ENCODE measurements around the gene CREB1.

CREB1 gene

GRCh38 chr2:207529330-207530159 lies at the start of gene CREB1:
Gene CREB1 (plus strand): TSS chr2:207529962. CDS start chr2:207555636, 25,674 bp downstream.
- no peaks in the 10 kb centered on the region for H3K9me3 ChIP-seq (ENCODE audit: control insufficient read depth in 2 of 2, low read length in 2 of 2)
- H3K4me3 ChIP-seq (ENCODE audit: low read length in 2 of 2) = peak within 1 kb of the TSS; percentile 95
- H3K27ac ChIP-seq (ENCODE audit: low read length) = peak within 1 kb of the TSS; percentile 96
- H3K27me3 ChIP-seq (ENCODE audit: control insufficient read depth in 1 of 2, insufficient read depth in 2 of 2, low read length in 2 of 2) = no peaks in the 10 kb centered on the region
- no peaks in the 10 kb centered on the region for H3K36me3 ChIP-seq (ENCODE audit: control insufficient read depth in 2 of 2, insufficient read depth in 2 of 2, low read length in 2 of 2)
- peak within 1 kb of the TSS; percentile 95 to 97 for H3K9ac ChIP-seq (ENCODE audit: low read length in 2 of 2)
- H3K4me1 ChIP-seq (ENCODE audit: control insufficient read depth, insufficient read depth, low read length) = peaks cover 2% of the 10 kb centered on the region

DNA sequence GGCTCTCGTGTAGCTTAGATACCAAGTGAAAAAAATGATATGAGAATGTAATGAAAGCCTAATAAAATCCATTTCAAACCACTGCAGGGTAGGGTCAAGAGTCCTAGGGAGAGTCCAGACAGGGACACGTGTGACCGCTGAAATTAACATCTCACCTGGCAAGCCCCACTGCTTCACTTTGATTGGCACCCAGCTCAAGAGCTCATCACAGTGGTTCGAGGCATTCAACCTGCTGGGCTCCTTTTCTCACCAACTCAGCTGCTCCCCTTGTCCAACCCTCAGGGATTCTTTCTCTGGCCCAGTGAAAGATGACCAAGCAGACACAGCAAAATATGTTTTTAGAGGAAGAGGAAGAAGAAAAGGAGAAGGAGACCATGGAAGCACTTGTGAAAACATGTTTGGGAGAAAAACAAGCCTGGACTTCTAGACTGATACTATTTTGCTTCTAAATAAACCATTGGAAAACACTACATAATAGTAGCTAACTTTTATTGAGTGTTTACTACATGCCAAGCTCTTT lies 49.2 kb upstream of the CREB1 start:
- Histone ChIP-seq H3K9ac (ENCODE audit: low read length in 2 of 2) (no peak overlapping the region), H3K4me3 (ENCODE audit: low read length in 2 of 2) (no peak overlapping the region), H3K27ac (ENCODE audit: low read length) (peak overlapping the region; percentile 8), H3K4me1 (ENCODE audit: control insufficient read depth, insufficient read depth, low read length) (peaks cover 20% of the 10 kb centered on the region), H3K36me3 (ENCODE audit: control insufficient read depth in 2 of 2, insufficient read depth in 2 of 2, low read length in 2 of 2) (no peaks in the 10 kb centered on the region), H3K27me3 (ENCODE audit: control insufficient read depth in 1 of 2, insufficient read depth in 2 of 2, low read length in 2 of 2) (no peaks in the 10 kb centered on the region), H3K9me3 (ENCODE audit: control insufficient read depth in 2 of 2, low read length in 2 of 2) (no peaks in the 10 kb centered on the region)

DNA sequence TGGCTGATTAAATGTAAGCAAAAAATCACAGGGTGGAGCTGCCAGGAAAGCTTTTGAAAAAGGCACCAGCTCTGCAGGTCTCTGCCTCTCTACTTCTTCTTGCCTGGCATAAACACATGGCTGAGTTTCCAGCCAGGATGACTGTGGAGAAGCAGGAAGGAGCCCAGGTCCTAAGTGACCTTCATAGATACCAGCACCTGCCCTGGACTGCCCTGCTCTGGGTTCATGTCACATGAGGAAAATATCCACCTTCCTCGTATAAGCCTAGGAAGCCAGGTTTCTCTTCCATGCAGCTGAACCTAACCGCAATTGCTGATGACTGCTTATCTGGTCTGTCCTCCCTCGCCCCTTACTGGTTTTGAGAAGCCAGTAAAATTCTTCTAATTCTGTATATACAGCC lies 47.8 kb upstream of the CREB1 start:
- Histone ChIP-seq H3K9me3 (ENCODE audit: control insufficient read depth in 2 of 2, low read length in 2 of 2) (no peaks in the 10 kb centered on the region), H3K4me1 (ENCODE audit: control insufficient read depth, insufficient read depth, low read length) (peaks cover 20% of the 10 kb centered on the region), H3K27ac (ENCODE audit: low read length) (peak overlapping the region; percentile 71), H3K4me3 (ENCODE audit: low read length in 2 of 2) (peak overlapping the region in 1 of 2 donors; percentile 47), H3K27me3 (ENCODE audit: control insufficient read depth in 1 of 2, insufficient read depth in 2 of 2, low read length in 2 of 2) (no peaks in the 10 kb centered on the region), H3K36me3 (ENCODE audit: control insufficient read depth in 2 of 2, insufficient read depth in 2 of 2, low read length in 2 of 2) (no peaks in the 10 kb centered on the region), H3K9ac (ENCODE audit: low read length in 2 of 2) (peak overlapping the region in 1 of 2 donors; percentile 30)

- no peaks in the 10 kb centered on the region for H3K9me3 ChIP-seq (ENCODE audit: control insufficient read depth in 2 of 2, low read length in 2 of 2)
- H3K36me3 ChIP-seq (ENCODE audit: control insufficient read depth in 2 of 2, insufficient read depth in 2 of 2, low read length in 2 of 2) = no peaks in the 10 kb centered on the region
- no peak overlapping the region for H3K4me3 ChIP-seq (ENCODE audit: low read length in 2 of 2)
- H3K4me1 ChIP-seq (ENCODE audit: control insufficient read depth, insufficient read depth, low read length) = peaks cover 20% of the 10 kb centered on the region
- no peaks in the 10 kb centered on the region for H3K27me3 ChIP-seq (ENCODE audit: control insufficient read depth in 1 of 2, insufficient read depth in 2 of 2, low read length in 2 of 2)
- no peak overlapping the region for H3K27ac ChIP-seq (ENCODE audit: low read length)
- no peak overlapping the region for H3K9ac ChIP-seq (ENCODE audit: low read length in 2 of 2)
These were observed 47.1 kb upstream of the CREB1 start for GRCh38 chr2:207482630-207483029.

- H3K4me1 ChIP-seq (ENCODE audit: control insufficient read depth, insufficient read depth, low read length) = peaks cover 20% of the 10 kb centered on the region
- no peaks in the 10 kb centered on the region for H3K36me3 ChIP-seq (ENCODE audit: control insufficient read depth in 2 of 2, insufficient read depth in 2 of 2, low read length in 2 of 2)
- H3K9ac ChIP-seq (ENCODE audit: low read length in 2 of 2) = peak overlapping the region in 1 of 2 donors; percentile 6
- no peaks in the 10 kb centered on the region for H3K9me3 ChIP-seq (ENCODE audit: control insufficient read depth in 2 of 2, low read length in 2 of 2)
- no peak overlapping the region for H3K27ac ChIP-seq (ENCODE audit: low read length)
- peak overlapping the region in 1 of 2 donors; percentile 20 for H3K4me3 ChIP-seq (ENCODE audit: low read length in 2 of 2)
- no peaks in the 10 kb centered on the region for H3K27me3 ChIP-seq (ENCODE audit: control insufficient read depth in 1 of 2, insufficient read depth in 2 of 2, low read length in 2 of 2)
These were observed 46.7 kb upstream of the CREB1 start for GRCh38 chr2:207483066-207483465.

DNA sequence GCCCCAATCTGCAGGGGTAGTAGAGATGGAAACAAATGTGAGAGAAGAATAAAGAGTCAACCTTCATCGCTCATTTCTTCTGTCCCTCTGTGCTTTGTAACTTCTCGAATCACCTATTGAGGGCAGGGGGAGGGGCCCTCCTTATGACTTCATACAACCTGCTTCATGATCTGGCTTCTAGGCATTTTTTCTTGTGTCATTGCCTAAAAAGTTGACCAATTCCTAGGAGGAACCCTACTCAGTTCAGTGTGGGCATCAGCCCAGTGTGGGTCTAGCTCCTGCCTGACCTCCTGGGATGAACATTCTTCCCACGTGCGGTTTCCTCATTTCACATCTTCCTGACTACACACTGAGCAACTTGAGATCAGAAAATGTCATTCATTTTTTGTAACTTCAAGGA lies 46.3 kb upstream of the CREB1 start:
- no peaks in the 10 kb centered on the region for H3K27me3 ChIP-seq (ENCODE audit: control insufficient read depth in 1 of 2, insufficient read depth in 2 of 2, low read length in 2 of 2)
- no peak overlapping the region for H3K27ac ChIP-seq (ENCODE audit: low read length)
- peak overlapping the region in 1 of 2 donors; percentile 6 for H3K9ac ChIP-seq (ENCODE audit: low read length in 2 of 2)
- peak overlapping the region in 1 of 2 donors; percentile 20 for H3K4me3 ChIP-seq (ENCODE audit: low read length in 2 of 2)
- H3K9me3 ChIP-seq (ENCODE audit: control insufficient read depth in 2 of 2, low read length in 2 of 2) = no peaks in the 10 kb centered on the region
- H3K4me1 ChIP-seq (ENCODE audit: control insufficient read depth, insufficient read depth, low read length) = peaks cover 20% of the 10 kb centered on the region
- H3K36me3 ChIP-seq (ENCODE audit: control insufficient read depth in 2 of 2, insufficient read depth in 2 of 2, low read length in 2 of 2) = no peaks in the 10 kb centered on the region

DNA sequence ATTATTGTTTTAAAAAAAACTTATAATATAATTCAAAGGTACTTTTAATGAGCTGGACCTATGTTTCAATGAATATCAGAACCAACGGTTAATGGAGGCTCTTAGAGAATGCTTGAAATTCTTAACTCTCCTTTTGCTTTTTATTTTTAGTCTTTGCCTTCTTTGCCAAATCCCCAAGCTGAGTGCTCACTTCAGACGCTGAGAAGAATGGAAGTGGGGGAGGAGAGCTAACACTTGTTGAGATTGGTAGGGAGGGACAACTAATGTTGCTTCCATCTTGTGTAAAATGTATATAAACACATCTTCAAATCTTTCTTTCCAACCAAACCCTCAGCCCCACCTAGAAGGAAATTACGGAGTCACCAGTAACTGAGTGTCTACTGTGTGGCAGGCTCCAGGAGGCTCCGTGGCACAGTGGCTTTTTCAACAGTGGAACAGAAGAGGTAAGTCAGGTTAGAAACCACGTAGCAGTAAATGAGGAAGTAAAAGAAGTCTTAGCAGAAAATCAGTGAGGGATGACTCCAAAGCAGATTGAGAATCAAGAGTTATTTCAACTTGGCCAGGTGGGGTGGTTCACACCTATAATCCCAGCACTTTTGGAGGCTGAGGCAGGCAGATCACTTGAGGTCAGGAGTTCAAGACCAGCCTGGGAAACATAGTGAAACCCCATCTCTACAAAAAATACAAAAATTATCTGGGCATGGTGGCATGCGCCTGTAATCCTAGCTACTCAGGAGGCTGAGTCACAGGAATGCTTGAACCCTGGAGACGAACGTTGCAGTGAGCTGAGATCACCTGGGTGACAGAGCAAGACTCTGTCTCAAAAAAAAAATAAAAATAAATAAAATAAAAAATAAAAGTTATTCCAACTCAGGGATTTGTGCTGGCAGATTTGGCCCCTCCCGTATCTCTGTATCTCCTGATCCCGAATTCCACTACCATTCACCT lies 45.0 kb upstream of the CREB1 start:
- H3K9me3 ChIP-seq (ENCODE audit: control insufficient read depth in 2 of 2, low read length in 2 of 2) = no peaks in the 10 kb centered on the region
- no peak overlapping the region for H3K27ac ChIP-seq (ENCODE audit: low read length)
- peaks cover 18% of the 10 kb centered on the region for H3K4me1 ChIP-seq (ENCODE audit: control insufficient read depth, insufficient read depth, low read length)
- no peaks in the 10 kb centered on the region for H3K27me3 ChIP-seq (ENCODE audit: control insufficient read depth in 1 of 2, insufficient read depth in 2 of 2, low read length in 2 of 2)
- H3K9ac ChIP-seq (ENCODE audit: low read length in 2 of 2) = no peak overlapping the region
- no peaks in the 10 kb centered on the region for H3K36me3 ChIP-seq (ENCODE audit: control insufficient read depth in 2 of 2, insufficient read depth in 2 of 2, low read length in 2 of 2)
- peak overlapping the region in 1 of 2 donors; percentile 1 for H3K4me3 ChIP-seq (ENCODE audit: low read length in 2 of 2)

GRCh38 chr2:207487650-207488311 lies 42.0 kb upstream of the CREB1 start:
- peaks cover 8% of the 10 kb centered on the region for H3K4me1 ChIP-seq (ENCODE audit: control insufficient read depth, insufficient read depth, low read length)
- H3K4me3 ChIP-seq (ENCODE audit: low read length in 2 of 2) = no peak overlapping the region
- no peaks in the 10 kb centered on the region for H3K27me3 ChIP-seq (ENCODE audit: control insufficient read depth in 1 of 2, insufficient read depth in 2 of 2, low read length in 2 of 2)
- no peak overlapping the region for H3K27ac ChIP-seq (ENCODE audit: low read length)
- no peak overlapping the region for H3K9ac ChIP-seq (ENCODE audit: low read length in 2 of 2)
- H3K9me3 ChIP-seq (ENCODE audit: control insufficient read depth in 2 of 2, low read length in 2 of 2) = no peaks in the 10 kb centered on the region
- H3K36me3 ChIP-seq (ENCODE audit: control insufficient read depth in 2 of 2, insufficient read depth in 2 of 2, low read length in 2 of 2) = no peaks in the 10 kb centered on the region

DNA sequence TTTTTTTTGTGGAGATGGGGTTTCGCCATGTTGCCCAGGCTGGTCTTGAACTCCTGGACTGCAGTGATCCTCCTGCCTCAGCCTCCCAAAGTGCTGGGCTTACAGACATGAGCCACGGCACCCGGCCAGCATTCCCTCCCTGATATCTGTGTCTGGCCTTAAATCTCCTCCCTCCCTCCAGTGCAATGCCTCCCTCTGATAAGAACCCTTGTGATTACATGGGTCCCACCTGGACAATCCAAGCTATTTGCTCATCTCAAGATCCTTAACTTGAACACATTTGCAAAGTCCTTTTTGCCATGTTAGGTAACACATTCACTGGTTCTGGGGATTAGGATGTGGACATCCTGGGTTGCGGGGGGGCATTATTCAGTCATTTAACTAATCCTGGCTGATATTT lies 40.5 kb upstream of the CREB1 start:
- Histone ChIP-seq H3K36me3 (ENCODE audit: control insufficient read depth in 2 of 2, insufficient read depth in 2 of 2, low read length in 2 of 2) (no peaks in the 10 kb centered on the region), H3K4me1 (ENCODE audit: control insufficient read depth, insufficient read depth, low read length) (no peaks in the 10 kb centered on the region), H3K27ac (ENCODE audit: low read length) (no peak overlapping the region)

DNA sequence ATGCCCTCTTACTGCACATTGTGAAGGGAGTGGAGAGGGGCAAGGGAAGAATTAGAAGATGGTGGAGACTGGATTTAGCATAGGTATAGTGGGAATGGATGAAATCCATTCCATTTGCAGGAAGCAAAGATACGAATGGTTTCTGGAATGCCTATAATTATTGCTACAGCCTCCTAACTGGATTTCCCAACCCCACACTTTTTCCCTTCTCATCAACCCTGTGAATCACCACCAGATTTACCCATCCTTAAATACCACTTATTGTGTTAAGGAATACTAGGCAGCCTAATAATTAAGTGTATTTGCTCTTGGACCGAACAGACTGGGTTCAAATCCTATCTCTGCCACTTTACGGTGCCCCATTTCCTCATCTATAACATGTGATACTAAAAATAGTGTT lies 39.3 kb upstream of the CREB1 start:
- no peaks in the 10 kb centered on the region for H3K4me1 ChIP-seq (ENCODE audit: control insufficient read depth, insufficient read depth, low read length)
- H3K9ac ChIP-seq (ENCODE audit: low read length in 2 of 2) = no peak overlapping the region
- no peak overlapping the region for H3K4me3 ChIP-seq (ENCODE audit: low read length in 2 of 2)
- H3K9me3 ChIP-seq (ENCODE audit: control insufficient read depth in 2 of 2, low read length in 2 of 2) = no peaks in the 10 kb centered on the region
- no peaks in the 10 kb centered on the region for H3K27me3 ChIP-seq (ENCODE audit: control insufficient read depth in 1 of 2, insufficient read depth in 2 of 2, low read length in 2 of 2)
- H3K36me3 ChIP-seq (ENCODE audit: control insufficient read depth in 2 of 2, insufficient read depth in 2 of 2, low read length in 2 of 2) = no peaks in the 10 kb centered on the region
- H3K27ac ChIP-seq (ENCODE audit: low read length) = no peak overlapping the region

More for the DNA sequence above, 40.5 kb upstream of the CREB1 start:
- no peaks in the 10 kb centered on the region for H3K27me3 ChIP-seq (ENCODE audit: control insufficient read depth in 1 of 2, insufficient read depth in 2 of 2, low read length in 2 of 2)
- no peak overlapping the region for H3K4me3 ChIP-seq (ENCODE audit: low read length in 2 of 2)
- H3K9me3 ChIP-seq (ENCODE audit: control insufficient read depth in 2 of 2, low read length in 2 of 2) = no peaks in the 10 kb centered on the region
- H3K9ac ChIP-seq (ENCODE audit: low read length in 2 of 2) = no peak overlapping the region
